Mesenchymal stem cell (in vitro differentiated cells and primary cell): ENCODE measurements around the gene KIAA1614.

Experiments
- DNase-seq: peaks from one replicate; pipeline ENCODE4 v3.0.0-alpha.2; 2013
- H2AFZ ChIP-seq: one replicate; pipeline ENCODE4 v1.6.1; 2013; ENCODE audit warnings: low read depth, mild to moderate bottlenecking, control low read depth, inconsistent platforms, low read length, moderate library complexity
- H2AK5ac ChIP-seq: 2 replicates; pipeline ENCODE4 v1.6.1; 2013; ENCODE audit warnings: low read length, moderate library complexity, mild to moderate bottlenecking, inconsistent platforms; ENCODE audit not compliant: severe bottlenecking
- H2BK120ac ChIP-seq: one replicate; pipeline ENCODE4 v1.6.1; 2013; ENCODE audit warnings: low read depth, mild to moderate bottlenecking, inconsistent platforms, low read length, moderate library complexity
- H2BK12ac ChIP-seq, 2 experiments: one replicate each; pipeline ENCODE4 v1.6.1; 2013; ENCODE audit warnings: inconsistent platforms in 2 of 2, low read length in 2 of 2, mild to moderate bottlenecking in 2 of 2, moderate library complexity in 2 of 2, control low read depth in 1 of 2
- H2BK15ac ChIP-seq: one replicate; pipeline ENCODE4 v1.6.1; 2013; ENCODE audit warnings: mild to moderate bottlenecking, low read depth, inconsistent platforms; ENCODE audit not compliant: poor library complexity, severe bottlenecking
- H2BK5ac ChIP-seq: 2 replicates; pipeline ENCODE4 v1.6.1; 2013; ENCODE audit warnings: low read depth, mild to moderate bottlenecking, low read length, control low read depth, inconsistent platforms; ENCODE audit not compliant: poor library complexity, severe bottlenecking
- H3K14ac ChIP-seq, 2 experiments: one replicate each; pipeline ENCODE4 v1.6.1; 2013; ENCODE audit warnings: inconsistent platforms in 2 of 2, low read length in 2 of 2, control low read depth in 1 of 2, mild to moderate bottlenecking in 1 of 2, moderate library complexity in 1 of 2
- H3K18ac ChIP-seq, 2 experiments: one replicate each; pipeline ENCODE4 v1.6.1; 2013; ENCODE audit warnings: inconsistent platforms in 2 of 2, low read length in 2 of 2, control low read depth in 1 of 2, low read depth in 1 of 2, mild to moderate bottlenecking in 1 of 2
- H3K23ac ChIP-seq, 2 experiments: one replicate each; pipeline ENCODE4 v1.6.1; 2013; ENCODE audit warnings: inconsistent platforms in 2 of 2, low read length in 2 of 2, mild to moderate bottlenecking in 2 of 2, moderate library complexity in 2 of 2, control low read depth in 1 of 2
- H3K27ac ChIP-seq: 2 replicates; pipeline ENCODE4 v1.5.1; 2013; ENCODE audit warnings: mild to moderate bottlenecking, moderate library complexity, low read length, control low read depth, inconsistent platforms; ENCODE audit not compliant: poor library complexity, severe bottlenecking
- H3K27me3 ChIP-seq, 2 experiments: 2 replicates each; pipeline versions ENCODE4 v1.6.1 to v1.7.0; 2013; ENCODE audit warnings: low read length in 2 of 2, mild to moderate bottlenecking in 2 of 2, moderate library complexity in 2 of 2, control low read depth in 1 of 2, inconsistent platforms in 1 of 2; ENCODE audit not compliant: control insufficient read depth in 1 of 2, insufficient read depth in 1 of 2
- H3K36me3 ChIP-seq, 2 experiments: 2 replicates each; pipeline versions ENCODE4 v1.6.1 to v1.7.0; 2013; ENCODE audit warnings: low read length in 2 of 2, control low read depth in 1 of 2, inconsistent platforms in 1 of 2, low read depth in 1 of 2, mild to moderate bottlenecking in 1 of 2; ENCODE audit not compliant: insufficient read depth in 2 of 2, control insufficient read depth in 1 of 2
- H3K4ac ChIP-seq, 2 experiments: one replicate each; pipeline ENCODE4 v1.6.1; 2013; ENCODE audit warnings: inconsistent platforms in 2 of 2, low read length in 2 of 2, mild to moderate bottlenecking in 2 of 2, moderate library complexity in 2 of 2, control low read depth in 1 of 2, low read depth in 1 of 2
- H3K4me1 ChIP-seq: 2 replicates; pipeline ENCODE4 v1.6.1; 2013; ENCODE audit warnings: low read depth, low read length, control low read depth; ENCODE audit not compliant: control insufficient read depth, insufficient read depth
- H3K4me2 ChIP-seq: 2 replicates; pipeline ENCODE4 v1.6.1; 2013; ENCODE audit warnings: low read length, mild to moderate bottlenecking, inconsistent platforms; ENCODE audit not compliant: poor library complexity, severe bottlenecking
- H3K4me3 ChIP-seq, 2 experiments: 2 replicates each; pipeline versions ENCODE4 v1.5.1 to v1.7.0; 2013; ENCODE audit warnings: low read length in 2 of 2, mild to moderate bottlenecking in 2 of 2, control low read depth in 1 of 2, low read depth in 1 of 2; ENCODE audit not compliant: insufficient read depth in 1 of 2
- H3K79me1 ChIP-seq: replicated peaks from 2 replicates; pipeline ENCODE4 v1.6.1; 2013; ENCODE audit warnings: mild to moderate bottlenecking, control low read depth, low read length, inconsistent platforms; ENCODE audit not compliant: poor library complexity, severe bottlenecking
- H3K9ac ChIP-seq: 2 replicates; pipeline ENCODE4 v1.7.0; 2013; ENCODE audit warnings: mild to moderate bottlenecking, low read length, moderate library complexity
- H3K9me3 ChIP-seq: 2 replicates; pipeline ENCODE4 v1.7.0; 2013; ENCODE audit warnings: mild to moderate bottlenecking, low read length; ENCODE audit not compliant: control insufficient read depth
- H4K8ac ChIP-seq: one replicate; pipeline ENCODE4 v1.6.1; 2013; ENCODE audit warnings: inconsistent platforms, mild to moderate bottlenecking, low read length, moderate library complexity
- H4K91ac ChIP-seq: one replicate; pipeline ENCODE4 v1.6.1; 2013; ENCODE audit warnings: mild to moderate bottlenecking, low read length, inconsistent platforms
- WGBS: methylation state at CpG from one replicate; pipeline ENCODE4 v1.1.7; 2013; ENCODE audit warnings: mixed read lengths; 5-methylcytosine and 5-hydroxymethylcytosine counted together

Gene KIAA1614

DNA sequence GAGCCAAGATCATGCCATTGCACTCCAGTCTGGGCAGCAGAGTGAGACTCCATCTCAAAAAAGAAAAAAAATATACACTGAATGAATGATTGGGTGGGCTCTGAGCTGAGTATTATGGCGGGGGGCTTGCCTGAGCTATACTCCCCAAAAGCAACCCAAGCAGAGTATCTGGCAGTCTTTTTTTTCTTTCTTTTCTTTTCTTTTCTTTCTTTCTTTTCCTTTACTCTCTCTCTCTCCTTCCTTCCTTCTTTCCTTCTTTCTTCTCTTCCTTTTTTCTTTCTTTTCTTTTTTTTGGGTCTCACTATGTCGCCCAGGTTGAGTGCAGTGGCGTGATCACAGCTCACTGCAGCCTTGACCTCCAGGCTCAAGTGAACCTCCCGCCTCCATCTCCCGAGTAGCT lies 27.7 kb downstream of the KIAA1614 start:
- H4K8ac ChIP-seq = no peak overlapping the region
- no peak overlapping the region for H2AFZ ChIP-seq
- no peaks in the 10 kb centered on the region for H3K79me1 ChIP-seq
- no peak for DNase-seq
- H4K91ac ChIP-seq = no peak overlapping the region
- H3K27ac ChIP-seq = no peak overlapping the region
- H2BK15ac ChIP-seq = no peak overlapping the region
- no peak overlapping the region for H3K9ac ChIP-seq
- H3K4me1 ChIP-seq = peaks cover 4% of the 10 kb centered on the region
- H3K14ac ChIP-seq = no peak overlapping the region
- no peak overlapping the region for H2BK120ac ChIP-seq
- no peak overlapping the region for H3K4ac ChIP-seq
- H3K9me3 ChIP-seq = peaks cover under 1% of the 10 kb centered on the region
- H3K27me3 ChIP-seq = no peaks in the 10 kb centered on the region
- peaks cover 36 to 44% of the 10 kb centered on the region in 2 experiments for H3K36me3 ChIP-seq
- H3K18ac ChIP-seq = no peak overlapping the region
- no peak overlapping the region for H2AK5ac ChIP-seq
- H2BK5ac ChIP-seq = no peak overlapping the region
- no peak overlapping the region for H3K4me3 ChIP-seq
- no peak overlapping the region for H3K4me2 ChIP-seq
- H3K23ac ChIP-seq = no peak overlapping the region
- WGBS = 92% methylated on average over 5 of the region's 5 CpGs
- no peak overlapping the region for H2BK12ac ChIP-seq

DNA sequence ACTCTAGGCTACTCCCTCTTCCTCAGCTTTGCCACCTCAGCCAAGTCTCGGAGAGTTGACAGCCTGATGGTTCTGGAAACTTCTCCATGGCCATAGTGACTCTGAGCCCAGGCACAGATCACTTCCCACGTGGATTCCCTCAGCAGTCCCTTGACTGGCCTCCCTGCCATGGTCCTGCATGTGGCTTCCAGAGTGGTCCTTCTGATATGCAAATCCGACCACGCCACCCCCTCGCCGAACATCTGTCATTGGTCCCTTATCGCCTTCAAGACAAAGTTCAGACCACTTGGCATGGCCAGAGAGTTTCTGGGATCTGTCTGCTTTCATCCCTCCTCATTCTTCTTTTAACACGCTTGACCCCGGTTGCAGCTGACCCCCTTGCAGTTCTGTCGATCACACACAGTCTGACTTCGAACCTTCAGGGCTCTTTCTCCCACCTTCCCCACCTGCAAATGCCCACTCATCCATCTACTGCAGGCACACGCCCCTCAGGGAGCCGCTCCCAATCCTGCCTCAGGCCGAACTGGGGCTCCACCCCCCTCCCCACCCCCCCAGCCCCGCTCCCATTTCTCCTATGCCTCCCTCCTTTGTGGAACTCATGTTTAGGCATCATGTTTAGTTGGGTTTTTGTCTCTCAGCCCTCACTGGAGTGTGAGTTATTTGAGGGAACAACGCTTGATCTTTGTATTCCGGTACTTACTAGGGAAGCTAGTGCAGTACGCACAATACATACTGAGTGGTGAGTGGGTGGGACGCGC lies 29.0 kb downstream of the KIAA1614 start:
- H2BK120ac ChIP-seq = no peak overlapping the region
- no peak overlapping the region for H3K4me2 ChIP-seq
- no peak overlapping the region for H3K14ac ChIP-seq
- H2BK15ac ChIP-seq = no peak overlapping the region
- H4K91ac ChIP-seq = no peak overlapping the region
- no peak for DNase-seq
- no peak overlapping the region for H3K23ac ChIP-seq
- H2AFZ ChIP-seq = no peak overlapping the region
- no peak overlapping the region for H3K27ac ChIP-seq
- no peak overlapping the region for H3K18ac ChIP-seq
- peaks cover 35 to 44% of the 10 kb centered on the region in 2 experiments for H3K36me3 ChIP-seq
- H3K9ac ChIP-seq = no peak overlapping the region
- no peaks in the 10 kb centered on the region for H3K4me1 ChIP-seq
- H3K4me3 ChIP-seq = no peak overlapping the region
- H2AK5ac ChIP-seq = no peak overlapping the region
- H4K8ac ChIP-seq = no peak overlapping the region
- no peak overlapping the region for H3K4ac ChIP-seq
- no peaks in the 10 kb centered on the region for H3K79me1 ChIP-seq
- H3K9me3 ChIP-seq = peaks cover 12% of the 10 kb centered on the region
- 93% methylated on average over 17 of the region's 20 CpGs for WGBS
- H2BK5ac ChIP-seq = no peak overlapping the region
- H2BK12ac ChIP-seq = no peak overlapping the region
- no peaks in the 10 kb centered on the region for H3K27me3 ChIP-seq

DNA sequence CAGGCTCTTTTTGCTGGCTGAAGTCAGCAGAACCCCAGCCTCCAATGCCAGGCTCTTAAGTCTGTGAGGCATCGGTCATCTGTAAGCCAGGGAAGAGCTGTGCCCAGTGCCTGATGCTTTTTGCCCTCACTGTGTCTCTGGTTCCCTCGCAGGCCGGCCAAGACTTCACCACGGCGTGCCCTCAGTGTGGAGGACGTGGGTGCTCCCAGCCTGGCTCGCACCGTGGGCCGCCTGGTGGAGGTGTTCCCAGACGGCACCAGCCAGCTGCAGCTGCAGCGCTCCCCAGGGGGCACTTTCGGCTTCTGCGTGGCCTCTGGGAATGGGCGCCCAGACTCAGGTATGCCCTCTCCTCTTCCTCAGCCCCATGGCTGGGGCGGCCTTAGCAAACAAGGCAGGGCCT lies 32.5 kb downstream of the KIAA1614 start:
- no peak overlapping the region for H2AK5ac ChIP-seq
- H3K4ac ChIP-seq = no peak overlapping the region
- no peak overlapping the region for H3K4me3 ChIP-seq
- no peaks in the 10 kb centered on the region for H3K4me1 ChIP-seq
- no peak for DNase-seq
- H4K91ac ChIP-seq = no peak overlapping the region
- H3K79me1 ChIP-seq = no peaks in the 10 kb centered on the region
- H3K27ac ChIP-seq = no peak overlapping the region
- H3K4me2 ChIP-seq = no peak overlapping the region
- peaks cover 16% of the 10 kb centered on the region for H3K9me3 ChIP-seq
- H3K18ac ChIP-seq = no peak overlapping the region
- H4K8ac ChIP-seq = no peak overlapping the region
- H2BK12ac ChIP-seq = no peak overlapping the region
- peaks cover 62 to 65% of the 10 kb centered on the region in 2 experiments for H3K36me3 ChIP-seq
- WGBS = 95% methylated on average over 15 of the region's 15 CpGs
- H3K23ac ChIP-seq = no peak overlapping the region
- H2BK5ac ChIP-seq = no peak overlapping the region
- H2AFZ ChIP-seq = no peak overlapping the region
- no peak overlapping the region for H2BK15ac ChIP-seq
- H2BK120ac ChIP-seq = no peak overlapping the region
- H3K27me3 ChIP-seq = no peaks in the 10 kb centered on the region
- no peak overlapping the region for H3K14ac ChIP-seq
- no peak overlapping the region for H3K9ac ChIP-seq

DNA sequence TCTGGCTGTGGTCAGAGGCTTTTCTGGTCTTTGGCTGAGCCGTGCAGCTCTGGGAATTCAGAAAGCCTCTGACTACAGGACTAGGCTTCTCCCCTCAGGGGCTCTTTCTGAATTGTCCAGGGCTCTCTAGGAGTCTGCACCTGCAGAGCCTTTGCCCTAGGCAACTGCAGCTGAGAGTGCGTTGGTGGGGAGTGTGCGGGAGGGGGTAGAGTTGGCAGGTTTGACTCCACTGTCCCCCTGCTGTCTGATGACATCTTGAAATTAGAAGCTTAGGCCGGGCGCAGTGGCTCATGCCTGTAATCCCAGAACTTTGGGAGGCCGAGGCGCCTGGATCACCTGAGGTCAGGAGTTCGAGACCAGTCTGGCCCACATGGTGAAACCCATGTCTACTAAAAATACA lies 32.9 kb downstream of the KIAA1614 start:
- no peak overlapping the region for H3K23ac ChIP-seq
- no peak overlapping the region for H2BK12ac ChIP-seq
- no peaks in the 10 kb centered on the region for H3K4me1 ChIP-seq
- no peaks in the 10 kb centered on the region for H3K79me1 ChIP-seq
- H2BK15ac ChIP-seq = no peak overlapping the region
- no peak overlapping the region for H2AK5ac ChIP-seq
- no peak overlapping the region for H4K91ac ChIP-seq
- no peak for DNase-seq
- peaks cover 16% of the 10 kb centered on the region for H3K9me3 ChIP-seq
- no peak overlapping the region for H2BK120ac ChIP-seq
- H3K4me3 ChIP-seq = no peak overlapping the region
- no peak overlapping the region for H3K9ac ChIP-seq
- no peak overlapping the region for H2BK5ac ChIP-seq
- H4K8ac ChIP-seq = no peak overlapping the region
- no peak overlapping the region for H2AFZ ChIP-seq
- H3K14ac ChIP-seq = no peak overlapping the region
- H3K27me3 ChIP-seq = no peaks in the 10 kb centered on the region
- no peak overlapping the region for H3K18ac ChIP-seq
- H3K36me3 ChIP-seq = peaks cover 66 to 69% of the 10 kb centered on the region in 2 experiments
- H3K27ac ChIP-seq = no peak overlapping the region
- 86% methylated on average over 8 of the region's 8 CpGs for WGBS
- H3K4ac ChIP-seq = no peak overlapping the region
- H3K4me2 ChIP-seq = no peak overlapping the region
